ENCODE measurements around the gene WWOX. TPM values are rescaled to one million over a fixed set of nuclear protein-coding genes. Genes with fewer than 3 reads are reported as not detected.

Gene WWOX
- total RNA-seq, 1 experiment from 2014 or later: 79.9 TPM

GRCh38 chr16:78269256-78269655 is 169.8 kb downstream of the WWOX start:
- intact Hi-C loops (cut with micrococcal nuclease; ENCODE audit: unreplicated experiment): no loop called here
- ChIA-PET POLR2A (ENCODE audit: low non-redundant PET) (no interaction called here), CTCF (no interaction called here)
- Histone ChIP-seq H3K27ac (ENCODE audit: low read depth, low read length, poor library complexity, severe bottlenecking) (no peak overlapping the region), H3K9me3 (ENCODE audit: low read depth, low read length, poor library complexity, severe bottlenecking) (peaks cover 4% of the 10 kb centered on the region), H3K27me3 (replicated peaks; ENCODE audit: insufficient read depth, low read depth, low read length, poor library complexity) (no peaks in the 10 kb centered on the region), H3K4me3 (ENCODE audit: low read depth, low read length, poor library complexity, severe bottlenecking) (no peak overlapping the region), H3K36me3 (ENCODE audit: insufficient read depth, low read length, poor library complexity, severe bottlenecking) (no peaks in the 10 kb centered on the region), H3K4me1 (ENCODE audit: insufficient read depth, low read length, poor library complexity, severe bottlenecking) (no peaks in the 10 kb centered on the region)
- no TSS peak for BruUV-seq (replicated peaks)
- TF ChIP-seq CTCF (conservative IDR thresholded peaks at IDR 0.05; ENCODE audit: low read depth, low read length) (no peak), EZH2 (IDR thresholded peaks at IDR 0.05; ENCODE audit: borderline replicate concordance, low read depth, low read length, poor library complexity, severe bottlenecking) (no peak)
- no peak for DNase-seq (ENCODE audit: low spot score)

GRCh38 chr16:78271981-78272380 is 172.5 kb downstream of the WWOX start:
- H3K9me3 ChIP-seq (ENCODE audit: low read depth, low read length, poor library complexity, severe bottlenecking): no peaks in the 10 kb centered on the region
- no TSS peak for BruUV-seq (replicated peaks)
- TF ChIP-seq CTCF (conservative IDR thresholded peaks at IDR 0.05; ENCODE audit: low read depth, low read length): no peak
- TF ChIP-seq EZH2 (IDR thresholded peaks at IDR 0.05; ENCODE audit: borderline replicate concordance, low read depth, low read length, poor library complexity, severe bottlenecking): no peak
- no peak overlapping the region for H3K27ac ChIP-seq (ENCODE audit: low read depth, low read length, poor library complexity, severe bottlenecking)
- no peak for DNase-seq (ENCODE audit: low spot score)
- intact Hi-C loops (cut with micrococcal nuclease; ENCODE audit: unreplicated experiment): no loop called here
- H3K27me3 ChIP-seq (replicated peaks; ENCODE audit: insufficient read depth, low read depth, low read length, poor library complexity): no peaks in the 10 kb centered on the region
- H3K4me1 ChIP-seq (ENCODE audit: insufficient read depth, low read length, poor library complexity, severe bottlenecking): no peaks in the 10 kb centered on the region
- CTCF ChIA-PET: no interaction called here
- no peaks in the 10 kb centered on the region for H3K36me3 ChIP-seq (ENCODE audit: insufficient read depth, low read length, poor library complexity, severe bottlenecking)
- POLR2A ChIA-PET (ENCODE audit: low non-redundant PET): no interaction called here
- H3K4me3 ChIP-seq (ENCODE audit: low read depth, low read length, poor library complexity, severe bottlenecking): no peak overlapping the region

- H3K4me1 ChIP-seq (ENCODE audit: insufficient read depth, low read length, poor library complexity, severe bottlenecking): no peaks in the 10 kb centered on the region
- TF ChIP-seq CTCF (conservative IDR thresholded peaks at IDR 0.05; ENCODE audit: low read depth, low read length) (no peak), EZH2 (IDR thresholded peaks at IDR 0.05; ENCODE audit: borderline replicate concordance, low read depth, low read length, poor library complexity, severe bottlenecking) (no peak)
- BruUV-seq (replicated peaks): no TSS peak
- intact Hi-C loops (cut with micrococcal nuclease; ENCODE audit: unreplicated experiment): no loop called here
- no peaks in the 10 kb centered on the region for H3K27me3 ChIP-seq (replicated peaks; ENCODE audit: insufficient read depth, low read depth, low read length, poor library complexity)
- H3K4me3 ChIP-seq (ENCODE audit: low read depth, low read length, poor library complexity, severe bottlenecking): no peak overlapping the region
- no peaks in the 10 kb centered on the region for H3K9me3 ChIP-seq (ENCODE audit: low read depth, low read length, poor library complexity, severe bottlenecking)
- no peak for DNase-seq (ENCODE audit: low spot score)
- ChIA-PET POLR2A (ENCODE audit: low non-redundant PET) (no interaction called here), CTCF (no interaction called here)
- H3K27ac ChIP-seq (ENCODE audit: low read depth, low read length, poor library complexity, severe bottlenecking): no peak overlapping the region
- H3K36me3 ChIP-seq (ENCODE audit: insufficient read depth, low read length, poor library complexity, severe bottlenecking): no peaks in the 10 kb centered on the region
These were observed 175.3 kb downstream of the WWOX start for GRCh38 chr16:78274771-78275170.

Measured in A673 (cell line).